ENCODE data around the gene RANBP10. TPM values are rescaled to one million over a fixed set of nuclear protein-coding genes. Genes with fewer than 3 reads are reported as not detected.

Gene RANBP10
- total and polyA plus RNA-seq, 9 of the 15 experiments (the other 6 are each of a cell fraction or from before 2014, with no cell fraction given), result 0.61 to 19.3 (median 5.9) TPM

DNA sequence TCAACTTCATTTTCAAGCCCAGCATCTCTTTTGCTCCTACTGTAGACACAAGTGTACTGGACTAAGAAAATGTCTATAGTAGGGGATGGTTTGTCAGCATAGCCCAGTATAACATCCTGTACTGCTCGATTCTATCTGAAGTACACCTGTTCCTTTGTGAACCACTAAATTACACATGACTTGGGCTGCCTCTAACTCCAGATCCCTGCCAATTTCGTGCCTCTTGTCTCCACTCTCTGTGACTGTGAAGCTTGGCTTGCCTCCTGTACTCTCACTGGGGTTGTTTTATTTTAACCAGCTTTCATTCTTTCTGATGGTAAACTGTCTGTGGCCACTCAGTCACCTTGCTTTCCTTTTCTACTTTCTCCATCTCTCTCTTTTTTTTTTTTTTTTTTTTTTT lies 111.7 kb downstream of the RANBP10 start:
- TF ChIP-seq TRIM24 (IDR thresholded peaks at IDR 0.05) (no peak), ZKSCAN3 (CRISPR knock-in tag; IDR thresholded peaks at IDR 0.05) (no peak), CEBPG (CRISPR knock-in tag; IDR thresholded peaks at IDR 0.05) (no peak), CEBPG (tag; conservative IDR thresholded peaks at IDR 0.05 in 1 of 2, IDR thresholded peaks at IDR 0.05 in 1 of 2) (no peak), ARID2 (IDR thresholded peaks at IDR 0.05) (no peak), HNRNPK (IDR thresholded peaks at IDR 0.05; ENCODE audit: low read depth, low read length, poor library complexity, severe bottlenecking) (no peak), KAT8 (IDR thresholded peaks at IDR 0.05; ENCODE audit: low read depth) (no peak), BRF1 (IDR thresholded peaks at IDR 0.05; ENCODE audit: borderline replicate concordance, extremely low read depth, insufficient read length) (no peak), NEUROD1 (IDR thresholded peaks at IDR 0.05; ENCODE audit: borderline replicate concordance, low read depth, low read length, partially characterized antibody) (no peak), STAT5A (IDR thresholded peaks at IDR 0.05; ENCODE audit: borderline replicate concordance, low read length) (no peak), SP2 (IDR thresholded peaks at IDR 0.05; ENCODE audit: extremely low read depth, low read depth, low read length, poor library complexity, severe bottlenecking) (no peak), ZNF436 (CRISPR knock-in tag; IDR thresholded peaks at IDR 0.05) (no peak)
- TF ChIP-seq, protein P1, sequence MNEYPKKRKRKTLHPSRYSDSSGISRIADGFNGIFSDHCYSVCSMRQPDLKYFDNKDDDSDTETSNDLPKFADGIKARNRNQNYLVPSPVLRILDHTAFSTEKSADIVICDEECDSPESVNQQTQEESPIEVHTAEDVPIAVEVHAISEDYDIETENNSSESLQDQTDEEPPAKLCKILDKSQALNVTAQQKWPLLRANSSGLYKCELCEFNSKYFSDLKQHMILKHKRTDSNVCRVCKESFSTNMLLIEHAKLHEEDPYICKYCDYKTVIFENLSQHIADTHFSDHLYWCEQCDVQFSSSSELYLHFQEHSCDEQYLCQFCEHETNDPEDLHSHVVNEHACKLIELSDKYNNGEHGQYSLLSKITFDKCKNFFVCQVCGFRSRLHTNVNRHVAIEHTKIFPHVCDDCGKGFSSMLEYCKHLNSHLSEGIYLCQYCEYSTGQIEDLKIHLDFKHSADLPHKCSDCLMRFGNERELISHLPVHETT (CRISPR knock-in tag; conservative IDR thresholded peaks at IDR 0.05 in 1 of 2, IDR thresholded peaks at IDR 0.05 in 1 of 2), result no peak
- TF ChIP-seq, protein P2, sequence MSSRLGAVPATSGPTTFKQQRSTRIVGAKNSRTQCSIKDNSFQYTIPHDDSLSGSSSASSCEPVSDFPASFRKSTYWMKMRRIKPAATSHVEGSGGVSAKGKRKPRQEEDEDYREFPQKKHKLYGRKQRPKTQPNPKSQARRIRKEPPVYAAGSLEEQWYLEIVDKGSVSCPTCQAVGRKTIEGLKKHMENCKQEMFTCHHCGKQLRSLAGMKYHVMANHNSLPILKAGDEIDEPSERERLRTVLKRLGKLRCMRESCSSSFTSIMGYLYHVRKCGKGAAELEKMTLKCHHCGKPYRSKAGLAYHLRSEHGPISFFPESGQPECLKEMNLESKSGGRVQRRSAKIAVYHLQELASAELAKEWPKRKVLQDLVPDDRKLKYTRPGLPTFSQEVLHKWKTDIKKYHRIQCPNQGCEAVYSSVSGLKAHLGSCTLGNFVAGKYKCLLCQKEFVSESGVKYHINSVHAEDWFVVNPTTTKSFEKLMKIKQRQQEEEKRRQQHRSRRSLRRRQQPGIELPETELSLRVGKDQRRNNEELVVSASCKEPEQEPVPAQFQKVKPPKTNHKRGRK (tag; IDR thresholded peaks at IDR 0.05), result no peak
- TF ChIP-seq, protein P3, sequence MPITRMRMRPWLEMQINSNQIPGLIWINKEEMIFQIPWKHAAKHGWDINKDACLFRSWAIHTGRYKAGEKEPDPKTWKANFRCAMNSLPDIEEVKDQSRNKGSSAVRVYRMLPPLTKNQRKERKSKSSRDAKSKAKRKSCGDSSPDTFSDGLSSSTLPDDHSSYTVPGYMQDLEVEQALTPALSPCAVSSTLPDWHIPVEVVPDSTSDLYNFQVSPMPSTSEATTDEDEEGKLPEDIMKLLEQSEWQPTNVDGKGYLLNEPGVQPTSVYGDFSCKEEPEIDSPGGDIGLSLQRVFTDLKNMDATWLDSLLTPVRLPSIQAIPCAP (CRISPR knock-in tag; IDR thresholded peaks at IDR 0.05; ENCODE audit: borderline replicate concordance), result no peak
- TF ChIP-seq, protein P4, sequence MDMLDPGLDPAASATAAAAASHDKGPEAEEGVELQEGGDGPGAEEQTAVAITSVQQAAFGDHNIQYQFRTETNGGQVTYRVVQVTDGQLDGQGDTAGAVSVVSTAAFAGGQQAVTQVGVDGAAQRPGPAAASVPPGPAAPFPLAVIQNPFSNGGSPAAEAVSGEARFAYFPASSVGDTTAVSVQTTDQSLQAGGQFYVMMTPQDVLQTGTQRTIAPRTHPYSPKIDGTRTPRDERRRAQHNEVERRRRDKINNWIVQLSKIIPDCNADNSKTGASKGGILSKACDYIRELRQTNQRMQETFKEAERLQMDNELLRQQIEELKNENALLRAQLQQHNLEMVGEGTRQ (CRISPR knock-in tag; IDR thresholded peaks at IDR 0.05), result no peak
- H3K36me3 ChIP-seq (ENCODE audit: control insufficient read depth, insufficient read depth, low read length), result peaks cover 8% of the 10 kb centered on the region; the same call in 1 of the 3 replicates
- H3K4me3 ChIP-seq, result no peak overlapping the region
- ChIA-PET CTCF (ENCODE audit: low intra/inter-chr PET ratio) (no interaction called here), POLR2A (interaction anchor here (0.6 kb wide), 1 partner anchor 215 kb away, joined by 4 read pairs; no protein-coding TSS in a partner anchor)
- no peaks in the 10 kb centered on the region for H3K27me3 ChIP-seq (ENCODE audit: control insufficient read depth in 2 of 2, insufficient read depth in 2 of 2, low read length in 2 of 2)
- H3K9me3 ChIP-seq (replicated peaks; ENCODE audit: control insufficient read depth, insufficient read depth, low read depth, low read length), result no peaks in the 10 kb centered on the region; the same call in none of the 2 replicates
- no peaks in the 10 kb centered on the region for H3K79me2 ChIP-seq (ENCODE audit: control insufficient read depth, insufficient read depth, low read length)
- no peak overlapping the region for H2AFZ ChIP-seq (ENCODE audit: low read depth, low read length)
- no peak overlapping the region for H3K27ac ChIP-seq (ENCODE audit: extremely low read depth, low read depth, low read length)
- H3K9me1 ChIP-seq (ENCODE audit: control insufficient read depth, insufficient read depth, low read length), result no peaks in the 10 kb centered on the region
- FAIRE-seq (no peak), ATAC-seq (no peak), DNase-seq (ENCODE audit: extremely low read depth in 1 of 4, low spot score in 3 of 4) (no peak)
- H3K4me1 ChIP-seq (replicated peaks in 1 of 2; ENCODE audit: control insufficient read depth in 2 of 2, insufficient read depth in 2 of 2, low read length in 2 of 2), result no peaks in the 10 kb centered on the region; a peak in 1 of 5 replicates
- in situ Hi-C loops (cut with MboI) (no loop called here), intact Hi-C loops (cut with micrococcal nuclease) (no loop called here)
- no peak overlapping the region for H3K4me2 ChIP-seq (ENCODE audit: insufficient read depth, low read length)
- H3K9ac ChIP-seq (ENCODE audit: insufficient read depth in 1 of 2, low read depth in 2 of 2, low read length in 2 of 2), result no peak overlapping the region
- no TSS peak for BruUV-seq (replicated peaks)
- WGBS (ENCODE audit: insufficient coverage, low coverage, missing lambda C conversion rate), result 31% methylated on average over 2 of the region's 2 CpGs
- no peaks in the 10 kb centered on the region for H4K20me1 ChIP-seq (replicated peaks; ENCODE audit: control insufficient read depth, insufficient read depth, low read length)
